DOHH2 (cell line): ENCODE results near the gene PTP4A2.

Experiments
- H3F3A ChIP-seq: fragments of 200-600 bp; sonication (generic), shearing (Covaris generic); 2 replicates; pipeline ENCODE4 v1.6.0; 2016; ENCODE audit warnings: antibody characterized with exemption, mild to moderate bottlenecking; ENCODE audit not compliant: control insufficient read depth, insufficient read depth
- H3K27ac ChIP-seq: fragments of 200-600 bp; sonication (generic); 2 replicates; pipeline ENCODE4 v1.5.1; 2014; ENCODE audit warnings: low read depth, mild to moderate bottlenecking, low read length, moderate library complexity
- H3K27me3 ChIP-seq: fragments of 200-600 bp; sonication (generic); 2 replicates; pipeline ENCODE4 v1.6.1; 2014; ENCODE audit warnings: mild to moderate bottlenecking, low read length, mixed read lengths; ENCODE audit not compliant: control insufficient read depth
- H3K36me3 ChIP-seq: fragments of 200-600 bp; sonication (generic); 2 replicates; pipeline ENCODE4 v1.6.1; 2014; ENCODE audit warnings: mild to moderate bottlenecking, low read length, moderate library complexity, mixed read lengths; ENCODE audit not compliant: control insufficient read depth
- H3K4me1 ChIP-seq: fragments of 200-600 bp; sonication (generic); 2 replicates; pipeline ENCODE4 v1.6.1; 2014; ENCODE audit warnings: mild to moderate bottlenecking, low read length, mixed read lengths; ENCODE audit not compliant: control insufficient read depth
- H3K4me2 ChIP-seq: fragments of 200-600 bp; sonication (generic); 2 replicates; pipeline ENCODE4 v1.6.0; 2014; ENCODE audit warnings: mild to moderate bottlenecking, low read length, moderate library complexity
- H3K4me3 ChIP-seq: fragments of 200-600 bp; sonication (generic); 2 replicates; pipeline ENCODE4 v1.5.1; 2014; ENCODE audit warnings: mild to moderate bottlenecking, low read length, mixed read lengths
- H3K79me2 ChIP-seq: fragments of 200-600 bp; sonication (generic); 2 replicates; pipeline ENCODE4 v1.6.1; 2014; ENCODE audit warnings: mild to moderate bottlenecking, low read length, mixed read lengths; ENCODE audit not compliant: control insufficient read depth
- H3K9me2 ChIP-seq: fragments of 200-600 bp; sonication (generic); replicated peaks from 2 replicates; pipeline ENCODE4 v1.6.1; 2014; ENCODE audit warnings: mild to moderate bottlenecking, low read length, mixed read lengths; ENCODE audit not compliant: control insufficient read depth
- H3K9me3 ChIP-seq: fragments of 200-600 bp; sonication (generic); 2 replicates; pipeline ENCODE4 v1.6.1; 2014; ENCODE audit warnings: antibody characterized with exemption, low read length, mixed read lengths; ENCODE audit not compliant: control insufficient read depth, insufficient read depth
- H4K20me1 ChIP-seq: fragments of 200-600 bp; sonication (generic); 2 replicates; pipeline ENCODE4 v1.6.0; 2014; ENCODE audit warnings: low read depth, mild to moderate bottlenecking, antibody characterized with exemption, low read length, moderate library complexity; ENCODE audit not compliant: control insufficient read depth, insufficient read depth
- EZH2phosphoT487 ChIP-seq: fragments of 200-600 bp; sonication (generic); IDR thresholded peaks from 2 replicates; pipeline ENCODE4 v1.6.1; 2017; ENCODE audit warnings: borderline replicate concordance, mild to moderate bottlenecking, antibody characterized with exemption, low read length, moderate library complexity, mixed read lengths
- TF ChIP-seq, protein P1 (sequence below): fragments of 200-600 bp; sonication (generic); IDR thresholded peaks from one replicate; pipeline ENCODE4 v1.5.1; 2014; ENCODE audit warnings: antibody characterized with exemption, mild to moderate bottlenecking, low read depth, low read length; ENCODE audit not compliant: poor library complexity, severe bottlenecking

Gene PTP4A2

DNA sequence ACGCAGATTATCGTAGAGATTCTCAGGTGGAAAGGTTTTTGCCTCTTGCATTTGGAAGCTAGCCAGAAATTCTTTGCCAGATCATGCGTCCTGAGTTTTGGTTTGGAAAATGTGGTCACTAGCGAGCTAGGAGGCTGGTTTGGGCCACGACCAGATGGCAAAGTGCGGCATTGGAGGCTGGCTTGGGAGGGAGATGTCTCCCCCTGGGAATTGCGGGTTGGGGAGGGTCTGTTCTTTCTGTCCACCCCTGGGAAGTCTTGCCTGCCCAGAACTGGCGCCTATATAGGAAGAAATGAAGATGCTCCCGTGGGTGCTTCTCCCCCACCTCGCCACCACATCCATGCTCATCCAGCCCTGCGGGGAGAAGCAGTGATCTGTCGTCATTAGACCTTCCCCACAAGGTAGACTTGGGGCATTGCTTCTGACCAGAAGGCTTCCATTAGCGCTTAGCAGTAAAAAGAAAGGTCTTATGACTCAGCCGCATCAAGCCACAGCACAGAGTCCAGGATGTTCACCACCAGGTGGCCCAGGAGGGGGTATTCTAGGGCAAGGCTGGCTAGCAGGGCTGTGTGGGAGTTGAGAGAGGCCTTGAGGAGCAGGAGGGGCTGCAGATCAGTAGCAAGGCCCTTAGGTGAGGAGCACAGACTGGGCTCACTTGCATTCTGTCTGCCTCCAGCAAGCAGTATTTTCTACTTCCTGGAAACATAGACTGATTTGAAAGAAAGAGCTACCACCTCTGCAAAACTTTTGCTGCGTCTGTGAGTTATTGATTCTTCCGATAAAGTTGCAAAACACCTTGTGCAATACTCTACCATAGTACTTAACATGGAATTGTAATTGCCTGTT is 1.5 kb upstream of the PTP4A2 start:
- peaks cover 30% of the 10 kb centered on the region for H3K36me3 ChIP-seq
- peak overlapping the region; percentile 36; the same call in 1 of the 2 replicates for H3K4me3 ChIP-seq
- no peaks in the 10 kb centered on the region for H3K9me2 ChIP-seq
- peaks cover 70% of the 10 kb centered on the region for H3K4me1 ChIP-seq
- TF ChIP-seq, protein P1, sequence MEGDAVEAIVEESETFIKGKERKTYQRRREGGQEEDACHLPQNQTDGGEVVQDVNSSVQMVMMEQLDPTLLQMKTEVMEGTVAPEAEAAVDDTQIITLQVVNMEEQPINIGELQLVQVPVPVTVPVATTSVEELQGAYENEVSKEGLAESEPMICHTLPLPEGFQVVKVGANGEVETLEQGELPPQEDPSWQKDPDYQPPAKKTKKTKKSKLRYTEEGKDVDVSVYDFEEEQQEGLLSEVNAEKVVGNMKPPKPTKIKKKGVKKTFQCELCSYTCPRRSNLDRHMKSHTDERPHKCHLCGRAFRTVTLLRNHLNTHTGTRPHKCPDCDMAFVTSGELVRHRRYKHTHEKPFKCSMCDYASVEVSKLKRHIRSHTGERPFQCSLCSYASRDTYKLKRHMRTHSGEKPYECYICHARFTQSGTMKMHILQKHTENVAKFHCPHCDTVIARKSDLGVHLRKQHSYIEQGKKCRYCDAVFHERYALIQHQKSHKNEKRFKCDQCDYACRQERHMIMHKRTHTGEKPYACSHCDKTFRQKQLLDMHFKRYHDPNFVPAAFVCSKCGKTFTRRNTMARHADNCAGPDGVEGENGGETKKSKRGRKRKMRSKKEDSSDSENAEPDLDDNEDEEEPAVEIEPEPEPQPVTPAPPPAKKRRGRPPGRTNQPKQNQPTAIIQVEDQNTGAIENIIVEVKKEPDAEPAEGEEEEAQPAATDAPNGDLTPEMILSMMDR = peak; percentile 60
- TF ChIP-seq EZH2phosphoT487 = no peak
- peaks cover 41% of the 10 kb centered on the region for H3K79me2 ChIP-seq
- H3K27ac ChIP-seq = peak overlapping the region; percentile 50
- no peaks in the 10 kb centered on the region for H3K27me3 ChIP-seq
- no peaks in the 10 kb centered on the region for H3K9me3 ChIP-seq
- peaks cover 44% of the 10 kb centered on the region for H3F3A ChIP-seq
- peaks cover 9% of the 10 kb centered on the region for H4K20me1 ChIP-seq
- peak overlapping the region; percentile 62 for H3K4me2 ChIP-seq

DNA sequence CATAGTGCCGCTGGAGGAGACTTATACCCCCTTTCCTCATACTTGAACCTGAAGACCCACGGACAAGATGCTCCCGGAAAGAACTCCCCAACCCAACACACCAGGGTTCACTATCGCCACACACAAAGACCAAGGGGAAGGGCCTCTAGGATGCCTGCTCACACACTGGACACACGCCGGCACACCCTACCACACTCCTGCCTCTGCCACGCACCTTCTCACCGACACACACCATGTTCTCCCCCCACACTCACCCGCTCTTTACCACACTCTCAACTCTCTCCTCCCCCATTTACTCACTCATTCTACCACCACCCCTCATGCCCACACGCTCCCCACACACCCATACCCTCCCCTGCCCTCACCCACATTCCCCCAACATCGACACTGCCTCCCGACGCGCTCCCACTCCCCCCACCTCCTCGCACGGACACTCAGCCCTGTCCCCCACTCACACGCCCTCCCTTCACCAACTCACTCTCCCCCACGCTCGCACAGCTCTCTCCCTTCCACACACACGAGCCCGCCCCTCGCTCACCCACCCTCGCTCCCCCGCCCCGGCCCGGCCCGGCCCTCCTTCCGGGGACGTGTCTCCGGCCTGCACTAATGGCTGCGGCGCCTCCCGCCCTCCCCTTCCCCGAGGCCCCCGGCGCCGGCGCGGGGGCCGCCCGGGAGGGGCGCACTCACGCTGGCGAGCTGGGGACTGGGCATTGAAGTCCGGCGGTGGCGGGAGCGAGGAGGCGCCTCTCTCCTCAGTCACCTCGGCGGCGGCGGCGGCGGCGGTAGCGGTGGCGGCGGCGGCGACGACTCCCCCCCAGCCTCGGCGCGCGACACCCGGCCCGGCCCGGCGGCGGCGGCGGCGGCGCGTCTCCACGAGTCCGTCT is 626 bp downstream of the PTP4A2 start:
- Histone ChIP-seq H3K79me2 (peaks cover 60% of the 10 kb centered on the region), H3K27me3 (no peaks in the 10 kb centered on the region), H3K27ac (peak overlapping the region; percentile 87), H3K36me3 (peaks cover 51% of the 10 kb centered on the region), H4K20me1 (peaks cover 9% of the 10 kb centered on the region), H3K4me3 (peak overlapping the region; percentile 87), H3K4me1 (peaks cover 70% of the 10 kb centered on the region), H3K9me3 (no peaks in the 10 kb centered on the region), H3K4me2 (peak overlapping the region; percentile 90), H3F3A (peaks cover 49% of the 10 kb centered on the region), H3K9me2 (no peaks in the 10 kb centered on the region)
- no peak for TF ChIP-seq EZH2phosphoT487
- TF ChIP-seq, protein P1 = no peak

DNA sequence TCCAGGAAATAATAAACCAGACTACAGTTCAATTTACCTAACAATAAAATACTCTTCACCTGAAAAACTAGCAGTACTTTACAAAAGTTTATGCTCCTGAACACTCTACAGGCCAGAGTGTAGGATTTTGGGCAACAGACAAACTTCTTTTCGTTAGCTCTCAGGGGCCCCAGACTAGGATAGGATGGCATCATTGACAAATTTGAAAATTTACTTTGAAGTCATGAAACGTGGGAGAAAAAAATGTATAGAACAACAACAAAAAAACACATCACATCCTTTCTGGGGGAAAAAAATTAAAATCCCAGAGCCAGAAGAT is 1.2 kb downstream of the PTP4A2 start:
- no peaks in the 10 kb centered on the region for H3K27me3 ChIP-seq
- peaks cover 57% of the 10 kb centered on the region for H3K36me3 ChIP-seq
- peak overlapping the region; percentile 87 for H3K27ac ChIP-seq
- no peaks in the 10 kb centered on the region for H3K9me2 ChIP-seq
- peaks cover 9% of the 10 kb centered on the region for H4K20me1 ChIP-seq
- peak overlapping the region; percentile 87 for H3K4me3 ChIP-seq
- TF ChIP-seq, protein P1 = no peak
- TF ChIP-seq EZH2phosphoT487 = no peak
- peak overlapping the region; percentile 90 for H3K4me2 ChIP-seq
- peaks cover 55% of the 10 kb centered on the region for H3F3A ChIP-seq
- peaks cover 66% of the 10 kb centered on the region for H3K79me2 ChIP-seq
- peaks cover 70% of the 10 kb centered on the region for H3K4me1 ChIP-seq
- H3K9me3 ChIP-seq = no peaks in the 10 kb centered on the region
